ENCODE results near the gene OBP2B.

The OBP2B gene

GRCh38 chr9:133164191-133164590 lies 44.9 kb downstream of the OBP2B start:
- DNase-seq, result no peak

- DNase-seq, result peak; percentile 72
These were observed 45.4 kb downstream of the OBP2B start, which contains the start of gene GBGT1 for GRCh38 chr9:133163504-133164172. GBGT1 (minus strand) TSS chr9:133163914; CDS start chr9:133162412, 1,502 bp downstream.

GRCh38 chr9:133162861-133163503 lies 46.1 kb downstream of the OBP2B start:
- DNase-seq, result no peak

GRCh38 chr9:133161547-133161950 lies 47.5 kb downstream of the OBP2B start:
- DNase-seq, result no peak

- DNase-seq, result no peak
These were observed 48.1 kb downstream of the OBP2B start for GRCh38 chr9:133160742-133161546.

- DNase-seq, result no peak
These were observed 50.4 kb downstream of the OBP2B start for GRCh38 chr9:133158695-133159094.

Measured in activated CD8-positive, alpha-beta memory T cell treated with anti-CD3 and anti-CD28 coated beads for 24 hours (primary cell).